OCI-LY1 (cell line): ENCODE data around the gene USP34.
"Not testable (repeated sequence)": the region's sequence is repeated elsewhere in the genome, so short reads cannot be mapped to it uniquely, and the experiment has no call there.

Source experiments
- EZH2 ChIP-seq: fragments of 200-600 bp; sonication (generic), shearing (Covaris generic); IDR thresholded peaks from 2 replicates; pipeline ENCODE4 v1.8.0; 2017; ENCODE audit warnings: borderline replicate concordance, mixed run types, mild to moderate bottlenecking, antibody characterized with exemption, low read length, moderate library complexity, mixed read lengths
- TF ChIP-seq, protein P1 (sequence below): fragments of 200-600 bp; sonication (generic), shearing (Covaris generic); IDR thresholded peaks from 2 replicates; pipeline ENCODE4 v1.5.1; 2017; ENCODE audit warnings: mild to moderate bottlenecking, antibody characterized with exemption, low read length, moderate library complexity, mixed read lengths

DNA sequence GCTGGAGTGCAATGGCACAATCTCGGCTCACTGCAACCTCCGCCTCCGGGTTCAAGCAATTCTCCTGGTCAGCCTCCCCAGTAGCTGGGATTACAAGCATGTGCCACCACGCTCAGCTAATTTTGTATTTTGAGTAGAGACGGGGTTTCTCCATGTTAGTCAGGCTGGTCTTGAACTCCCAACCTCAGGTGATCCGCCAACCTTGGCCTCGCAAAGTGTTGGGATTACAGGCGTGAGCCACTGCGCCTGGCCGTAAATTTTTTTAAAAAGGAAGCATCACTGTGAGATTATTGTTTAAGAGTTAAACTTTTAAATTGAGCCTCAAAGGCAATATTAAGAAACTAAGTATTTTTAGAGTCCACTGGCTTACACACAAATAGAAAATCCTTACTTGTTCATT, 2.7 kb downstream of the USP34 start:
- TF ChIP-seq, protein P1, sequence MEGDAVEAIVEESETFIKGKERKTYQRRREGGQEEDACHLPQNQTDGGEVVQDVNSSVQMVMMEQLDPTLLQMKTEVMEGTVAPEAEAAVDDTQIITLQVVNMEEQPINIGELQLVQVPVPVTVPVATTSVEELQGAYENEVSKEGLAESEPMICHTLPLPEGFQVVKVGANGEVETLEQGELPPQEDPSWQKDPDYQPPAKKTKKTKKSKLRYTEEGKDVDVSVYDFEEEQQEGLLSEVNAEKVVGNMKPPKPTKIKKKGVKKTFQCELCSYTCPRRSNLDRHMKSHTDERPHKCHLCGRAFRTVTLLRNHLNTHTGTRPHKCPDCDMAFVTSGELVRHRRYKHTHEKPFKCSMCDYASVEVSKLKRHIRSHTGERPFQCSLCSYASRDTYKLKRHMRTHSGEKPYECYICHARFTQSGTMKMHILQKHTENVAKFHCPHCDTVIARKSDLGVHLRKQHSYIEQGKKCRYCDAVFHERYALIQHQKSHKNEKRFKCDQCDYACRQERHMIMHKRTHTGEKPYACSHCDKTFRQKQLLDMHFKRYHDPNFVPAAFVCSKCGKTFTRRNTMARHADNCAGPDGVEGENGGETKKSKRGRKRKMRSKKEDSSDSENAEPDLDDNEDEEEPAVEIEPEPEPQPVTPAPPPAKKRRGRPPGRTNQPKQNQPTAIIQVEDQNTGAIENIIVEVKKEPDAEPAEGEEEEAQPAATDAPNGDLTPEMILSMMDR = not testable (repeated sequence)
- not testable (repeated sequence) for TF ChIP-seq EZH2
